HepG2 (cell line): ENCODE results near the gene KCNF1. TPM values are rescaled to one million over a fixed set of nuclear protein-coding genes. Genes with fewer than 3 reads are reported as not detected.

Experiments
- BCL6 ChIP-seq: IDR thresholded peaks from 2 replicates; pipeline ENCODE4 v1.6.1; 2016; ENCODE audit warnings: missing genetic modification reagents, missing compliant biosample characterization
- DPF2 ChIP-seq: sonication (generic); formaldehyde crosslinking; IDR thresholded peaks from 2 replicates; pipeline ENCODE4 v1.4.0; 2020; ENCODE audit warnings: mild to moderate bottlenecking, low read depth, missing genetic modification reagents, borderline replicate concordance
- RFX3 ChIP-seq: IDR thresholded peaks from 2 replicates; pipeline ENCODE4 v1.6.1; 2016; ENCODE audit warnings: missing biosample characterization, missing genetic modification reagents
- TRAFD1 ChIP-seq: sonication (generic); formaldehyde crosslinking; IDR thresholded peaks from 2 replicates; pipeline ENCODE4 v1.5.1; 2020; ENCODE audit warnings: missing genetic modification reagents, mild to moderate bottlenecking, borderline replicate concordance
- polyA plus RNA-seq, 8 experiments: library from polyadenylated mRNA; depleted of rRNA in 3 of 8; stranded (reverse) in 7 of 8; unstranded in 1 of 8; fragments of >200 nt; fragmentation: Illumina TruSeq in 4 of 8; extraction: Trizol in 4 of 8; gene quantifications; 2 replicates each; pipeline versions ENCODE4 v1.2.1 to v1.2.3, GENCODE V29; 2011 to 2016; ENCODE audit warnings: low read depth in 4 of 8, missing spikeins in 1 of 8, mixed read lengths in 1 of 8; ENCODE audit not compliant: insufficient read depth in 1 of 8
- total RNA-seq, 5 experiments: library from RNA; depleted of rRNA; stranded (reverse); fragments of >200 nt; fragmentation: Illumina TruSeq; extraction: Trizol; gene quantifications; 2 replicates each; pipeline ENCODE4 v1.2.3, GENCODE V29; 2016; ENCODE audit warnings: low read depth in 1 of 5
- TF ChIP-seq, protein P1 (sequence below): sonication (generic); formaldehyde crosslinking; IDR thresholded peaks from 2 replicates; pipeline ENCODE4 v1.4.0; 2020; ENCODE audit warnings: missing genetic modification reagents, borderline replicate concordance
- TF ChIP-seq, protein P2 (sequence below): sonication (generic); formaldehyde crosslinking; IDR thresholded peaks from 2 replicates; pipeline ENCODE4 v1.9.0; 2021; ENCODE audit warnings: mild to moderate bottlenecking, missing genetic modification reagents

KCNF1 gene
- total and polyA plus RNA-seq, 2 of the 13 experiments (the other 11 are each of a cell fraction or from before 2014, with no cell fraction given) = 0.09 to 0.12 TPM

DNA sequence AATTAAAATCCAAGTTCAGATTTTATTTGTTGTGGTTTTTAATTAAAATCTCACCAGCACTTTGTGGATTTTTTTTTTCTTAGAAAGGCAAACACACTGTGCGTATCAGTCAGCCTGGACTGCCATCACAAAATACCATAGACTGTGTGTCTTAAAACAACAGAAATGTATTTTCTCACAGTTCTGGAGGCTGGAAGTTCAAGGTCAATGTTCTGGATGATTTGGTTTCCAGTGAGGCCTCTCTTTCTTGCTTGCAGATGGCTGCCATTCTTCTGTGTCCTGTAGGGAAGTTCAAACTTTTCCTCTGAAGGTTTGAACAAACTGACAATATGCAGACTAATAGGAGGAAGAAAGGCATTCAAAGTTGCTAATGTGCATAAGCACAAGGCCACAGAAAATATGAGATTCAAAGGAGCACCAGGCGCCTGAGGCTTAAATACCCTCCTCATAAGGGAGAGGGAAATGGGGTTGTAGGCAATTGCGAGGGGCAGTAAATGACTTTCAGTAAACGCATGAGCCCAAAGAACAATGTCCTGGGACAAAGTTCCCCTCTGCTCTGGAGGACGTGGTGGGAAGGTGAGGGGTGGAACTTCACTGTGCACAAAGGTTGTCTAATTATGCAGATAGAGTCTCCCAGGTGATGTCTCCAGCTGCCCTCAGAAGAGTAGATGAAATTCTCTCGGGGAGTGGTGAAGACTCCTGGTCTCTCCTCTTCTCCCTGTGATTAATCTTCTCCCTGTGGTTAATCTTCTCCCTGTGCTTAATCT is 26.5 kb upstream of the KCNF1 start (continued):
- TF ChIP-seq, protein P1, sequence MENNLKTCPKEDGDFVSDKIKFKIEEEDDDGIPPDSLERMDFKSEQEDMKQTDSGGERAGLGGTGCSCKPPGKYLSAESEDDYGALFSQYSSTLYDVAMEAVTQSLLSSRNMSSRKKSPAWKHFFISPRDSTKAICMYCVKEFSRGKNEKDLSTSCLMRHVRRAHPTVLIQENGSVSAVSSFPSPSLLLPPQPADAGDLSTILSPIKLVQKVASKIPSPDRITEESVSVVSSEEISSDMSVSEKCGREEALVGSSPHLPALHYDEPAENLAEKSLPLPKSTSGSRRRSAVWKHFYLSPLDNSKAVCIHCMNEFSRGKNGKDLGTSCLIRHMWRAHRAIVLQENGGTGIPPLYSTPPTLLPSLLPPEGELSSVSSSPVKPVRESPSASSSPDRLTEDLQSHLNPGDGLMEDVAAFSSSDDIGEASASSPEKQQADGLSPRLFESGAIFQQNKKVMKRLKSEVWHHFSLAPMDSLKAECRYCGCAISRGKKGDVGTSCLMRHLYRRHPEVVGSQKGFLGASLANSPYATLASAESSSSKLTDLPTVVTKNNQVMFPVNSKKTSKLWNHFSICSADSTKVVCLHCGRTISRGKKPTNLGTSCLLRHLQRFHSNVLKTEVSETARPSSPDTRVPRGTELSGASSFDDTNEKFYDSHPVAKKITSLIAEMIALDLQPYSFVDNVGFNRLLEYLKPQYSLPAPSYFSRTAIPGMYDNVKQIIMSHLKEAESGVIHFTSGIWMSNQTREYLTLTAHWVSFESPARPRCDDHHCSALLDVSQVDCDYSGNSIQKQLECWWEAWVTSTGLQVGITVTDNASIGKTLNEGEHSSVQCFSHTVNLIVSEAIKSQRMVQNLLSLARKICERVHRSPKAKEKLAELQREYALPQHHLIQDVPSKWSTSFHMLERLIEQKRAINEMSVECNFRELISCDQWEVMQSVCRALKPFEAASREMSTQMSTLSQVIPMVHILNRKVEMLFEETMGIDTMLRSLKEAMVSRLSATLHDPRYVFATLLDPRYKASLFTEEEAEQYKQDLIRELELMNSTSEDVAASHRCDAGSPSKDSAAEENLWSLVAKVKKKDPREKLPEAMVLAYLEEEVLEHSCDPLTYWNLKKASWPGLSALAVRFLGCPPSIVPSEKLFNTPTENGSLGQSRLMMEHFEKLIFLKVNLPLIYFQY (CRISPR knock-in tag) = no peak
- TF ChIP-seq DPF2 (CRISPR knock-in tag) = no peak
- TF ChIP-seq TRAFD1 (CRISPR knock-in tag) = no peak
- peak; percentile 82 for TF ChIP-seq BCL6 (CRISPR knock-in tag)
- TF ChIP-seq, protein P2, sequence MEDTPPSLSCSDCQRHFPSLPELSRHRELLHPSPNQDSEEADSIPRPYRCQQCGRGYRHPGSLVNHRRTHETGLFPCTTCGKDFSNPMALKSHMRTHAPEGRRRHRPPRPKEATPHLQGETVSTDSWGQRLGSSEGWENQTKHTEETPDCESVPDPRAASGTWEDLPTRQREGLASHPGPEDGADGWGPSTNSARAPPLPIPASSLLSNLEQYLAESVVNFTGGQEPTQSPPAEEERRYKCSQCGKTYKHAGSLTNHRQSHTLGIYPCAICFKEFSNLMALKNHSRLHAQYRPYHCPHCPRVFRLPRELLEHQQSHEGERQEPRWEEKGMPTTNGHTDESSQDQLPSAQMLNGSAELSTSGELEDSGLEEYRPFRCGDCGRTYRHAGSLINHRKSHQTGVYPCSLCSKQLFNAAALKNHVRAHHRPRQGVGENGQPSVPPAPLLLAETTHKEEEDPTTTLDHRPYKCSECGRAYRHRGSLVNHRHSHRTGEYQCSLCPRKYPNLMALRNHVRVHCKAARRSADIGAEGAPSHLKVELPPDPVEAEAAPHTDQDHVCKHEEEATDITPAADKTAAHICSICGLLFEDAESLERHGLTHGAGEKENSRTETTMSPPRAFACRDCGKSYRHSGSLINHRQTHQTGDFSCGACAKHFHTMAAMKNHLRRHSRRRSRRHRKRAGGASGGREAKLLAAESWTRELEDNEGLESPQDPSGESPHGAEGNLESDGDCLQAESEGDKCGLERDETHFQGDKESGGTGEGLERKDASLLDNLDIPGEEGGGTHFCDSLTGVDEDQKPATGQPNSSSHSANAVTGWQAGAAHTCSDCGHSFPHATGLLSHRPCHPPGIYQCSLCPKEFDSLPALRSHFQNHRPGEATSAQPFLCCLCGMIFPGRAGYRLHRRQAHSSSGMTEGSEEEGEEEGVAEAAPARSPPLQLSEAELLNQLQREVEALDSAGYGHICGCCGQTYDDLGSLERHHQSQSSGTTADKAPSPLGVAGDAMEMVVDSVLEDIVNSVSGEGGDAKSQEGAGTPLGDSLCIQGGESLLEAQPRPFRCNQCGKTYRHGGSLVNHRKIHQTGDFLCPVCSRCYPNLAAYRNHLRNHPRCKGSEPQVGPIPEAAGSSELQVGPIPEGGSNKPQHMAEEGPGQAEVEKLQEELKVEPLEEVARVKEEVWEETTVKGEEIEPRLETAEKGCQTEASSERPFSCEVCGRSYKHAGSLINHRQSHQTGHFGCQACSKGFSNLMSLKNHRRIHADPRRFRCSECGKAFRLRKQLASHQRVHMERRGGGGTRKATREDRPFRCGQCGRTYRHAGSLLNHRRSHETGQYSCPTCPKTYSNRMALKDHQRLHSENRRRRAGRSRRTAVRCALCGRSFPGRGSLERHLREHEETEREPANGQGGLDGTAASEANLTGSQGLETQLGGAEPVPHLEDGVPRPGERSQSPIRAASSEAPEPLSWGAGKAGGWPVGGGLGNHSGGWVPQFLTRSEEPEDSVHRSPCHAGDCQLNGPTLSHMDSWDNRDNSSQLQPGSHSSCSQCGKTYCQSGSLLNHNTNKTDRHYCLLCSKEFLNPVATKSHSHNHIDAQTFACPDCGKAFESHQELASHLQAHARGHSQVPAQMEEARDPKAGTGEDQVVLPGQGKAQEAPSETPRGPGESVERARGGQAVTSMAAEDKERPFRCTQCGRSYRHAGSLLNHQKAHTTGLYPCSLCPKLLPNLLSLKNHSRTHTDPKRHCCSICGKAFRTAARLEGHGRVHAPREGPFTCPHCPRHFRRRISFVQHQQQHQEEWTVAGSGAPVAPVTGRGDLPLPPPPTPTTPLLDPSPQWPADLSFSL (CRISPR knock-in tag) = no peak
- no peak for TF ChIP-seq RFX3 (CRISPR knock-in tag)
